Tibial artery (tissue), 4 donors: ENCODE measurements around the gene TUBA8.

ENCODE experiments used
- DNase-seq, 2 donors: peaks; one replicate each; pipeline ENCODE4 v3.0.0-alpha.2; 2019
- H3K27ac ChIP-seq, 2 donors: fragments of 200-600 bp; sonication (generic) in 1 of 2; 1 replicate in 1 of 2; 2 replicates in 1 of 2; pipeline ENCODE4 v1.5.1; 2018 to 2019; ENCODE audit warnings: mild to moderate bottlenecking in 1 of 2
- H3K27me3 ChIP-seq, 2 donors: fragments of 200-600 bp; sonication (generic) in 1 of 2; one replicate each; pipeline versions ENCODE4 v1.5.1 to v1.6.0; 2016 to 2019
- H3K36me3 ChIP-seq, 3 donors: fragments of 200-600 bp; sonication (generic) in 2 of 3; one replicate each; pipeline ENCODE4 v1.5.1; 2016 to 2019; ENCODE audit warnings: mild to moderate bottlenecking in 2 of 3
- H3K4me1 ChIP-seq, 4 donors: fragments of 200-600 bp; sonication (generic) in 2 of 4; 1 replicate in 3 of 4; 2 replicates in 1 of 4; pipeline ENCODE4 v1.5.1; 2016 to 2019
- H3K4me3 ChIP-seq, 2 donors: fragments of 200-600 bp; sonication (generic) in 1 of 2; 1 replicate in 1 of 2; 2 replicates in 1 of 2; pipeline ENCODE4 v1.5.1; 2018 to 2019; ENCODE audit warnings: mild to moderate bottlenecking in 2 of 2
- H3K9me3 ChIP-seq, 3 donors: fragments of 200-600 bp; sonication (generic) in 1 of 3; one replicate each; pipeline ENCODE4 v1.5.1; 2016 to 2019
- CTCF ChIP-seq, 2 experiments: fragments of 200-600 bp in 1 of 2; fragments of 450-650 bp in 1 of 2; IDR thresholded peaks; one replicate each; pipeline ENCODE4 v1.5.1; 2017 to 2019; ENCODE audit warnings: antibody characterized with exemption in 2 of 2, mild to moderate bottlenecking in 1 of 2, moderate library complexity in 1 of 2
- intact Hi-C: fragments of 100-400 bp; cut with DNase I; formaldehyde crosslinking; loops from one replicate; pipeline ENCODE4 v1.15.0; 2023; ENCODE audit warnings: low total_unique reads

The TUBA8 gene

GRCh38 chr22:18078329-18079041 is 32.1 kb upstream of the TUBA8 start:
- H3K27me3 ChIP-seq, result no peaks in the 10 kb centered on the region
- peak overlapping the region; percentile 77 to 90 for H3K4me3 ChIP-seq
- intact Hi-C loops, result loop anchor here (5.0 to 10.0 kb wide), 3 partner anchors 54 to 251 kb away; partner anchors contain the start of gene MICAL3
- H3K27ac ChIP-seq, result peak overlapping the region; percentile 74 to 77
- H3K36me3 ChIP-seq, result peaks cover 22 to 40% (median 37%) of the 10 kb centered on the region in 3 donors
- no peaks in the 10 kb centered on the region for H3K9me3 ChIP-seq
- no peak for DNase-seq
- peaks cover 6 to 37% (median 31%) of the 10 kb centered on the region in 4 donors for H3K4me1 ChIP-seq
- no peak for TF ChIP-seq CTCF (IDR thresholded peaks at IDR 0.05)

GRCh38 chr22:18079706-18080233 is 30.8 kb upstream of the TUBA8 start:
- no peak overlapping the region for H3K4me3 ChIP-seq
- no peak for TF ChIP-seq CTCF (IDR thresholded peaks at IDR 0.05)
- no peak overlapping the region for H3K27ac ChIP-seq
- no peaks in the 10 kb centered on the region for H3K9me3 ChIP-seq
- peaks cover 32 to 53% (median 49%) of the 10 kb centered on the region in 3 donors for H3K36me3 ChIP-seq
- intact Hi-C loops, result loop anchor here (5.0 to 10.0 kb wide), 3 partner anchors 55 to 252 kb away; partner anchors contain the start of gene MICAL3
- DNase-seq, result no peak
- peaks cover 6 to 37% (median 31%) of the 10 kb centered on the region in 4 donors for H3K4me1 ChIP-seq
- no peaks in the 10 kb centered on the region for H3K27me3 ChIP-seq

GRCh38 chr22:18081416-18081815 is 29.2 kb upstream of the TUBA8 start:
- no peak for TF ChIP-seq CTCF (IDR thresholded peaks at IDR 0.05)
- DNase-seq, result no peak
- peaks cover 48 to 69% (median 66%) of the 10 kb centered on the region in 3 donors for H3K36me3 ChIP-seq

GRCh38 chr22:18082467-18082866 is 28.1 kb upstream of the TUBA8 start:
- no peaks in the 10 kb centered on the region for H3K9me3 ChIP-seq
- DNase-seq, result no peak
- H3K27me3 ChIP-seq, result no peaks in the 10 kb centered on the region
- peaks cover 58 to 78% (median 73%) of the 10 kb centered on the region in 3 donors for H3K36me3 ChIP-seq
- intact Hi-C loops, result no loop called here
- no peak overlapping the region for H3K4me3 ChIP-seq
- H3K4me1 ChIP-seq, result peaks cover 6 to 22% (median 14%) of the 10 kb centered on the region in 4 donors
- no peak for TF ChIP-seq CTCF (IDR thresholded peaks at IDR 0.05)
- H3K27ac ChIP-seq, result no peak overlapping the region

More at GRCh38 chr22:18081416-18081815, 29.2 kb upstream of the TUBA8 start:
- H3K4me3 ChIP-seq, result no peak overlapping the region
- no peaks in the 10 kb centered on the region for H3K9me3 ChIP-seq
- H3K4me1 ChIP-seq, result peaks cover 6 to 31% (median 24%) of the 10 kb centered on the region in 4 donors
- H3K27me3 ChIP-seq, result no peaks in the 10 kb centered on the region
- H3K27ac ChIP-seq, result no peak overlapping the region
- intact Hi-C loops, result no loop called here

GRCh38 chr22:18083406-18083805 is 27.2 kb upstream of the TUBA8 start:
- Histone ChIP-seq H3K36me3 (peaks cover 67 to 88% (median 82%) of the 10 kb centered on the region in 3 donors), H3K27me3 (no peaks in the 10 kb centered on the region), H3K4me1 (peaks cover 6 to 18% (median 13%) of the 10 kb centered on the region in 4 donors), H3K4me3 (no peak overlapping the region), H3K9me3 (no peaks in the 10 kb centered on the region), H3K27ac (no peak overlapping the region)
- intact Hi-C loops, result no loop called here
- no peak for TF ChIP-seq CTCF (IDR thresholded peaks at IDR 0.05)
- no peak for DNase-seq
